ENCODE data around the gene MTCL1.

MTCL1 gene

GRCh38 chr18:8813611-8814010 lies 108.3 kb downstream of the MTCL1 start:
- Histone ChIP-seq H3K4me3 (no peak overlapping the region), H3K27ac (no peak overlapping the region)
- no peak for DNase-seq (ENCODE audit: low spot score)
- TF ChIP-seq, protein P1, sequence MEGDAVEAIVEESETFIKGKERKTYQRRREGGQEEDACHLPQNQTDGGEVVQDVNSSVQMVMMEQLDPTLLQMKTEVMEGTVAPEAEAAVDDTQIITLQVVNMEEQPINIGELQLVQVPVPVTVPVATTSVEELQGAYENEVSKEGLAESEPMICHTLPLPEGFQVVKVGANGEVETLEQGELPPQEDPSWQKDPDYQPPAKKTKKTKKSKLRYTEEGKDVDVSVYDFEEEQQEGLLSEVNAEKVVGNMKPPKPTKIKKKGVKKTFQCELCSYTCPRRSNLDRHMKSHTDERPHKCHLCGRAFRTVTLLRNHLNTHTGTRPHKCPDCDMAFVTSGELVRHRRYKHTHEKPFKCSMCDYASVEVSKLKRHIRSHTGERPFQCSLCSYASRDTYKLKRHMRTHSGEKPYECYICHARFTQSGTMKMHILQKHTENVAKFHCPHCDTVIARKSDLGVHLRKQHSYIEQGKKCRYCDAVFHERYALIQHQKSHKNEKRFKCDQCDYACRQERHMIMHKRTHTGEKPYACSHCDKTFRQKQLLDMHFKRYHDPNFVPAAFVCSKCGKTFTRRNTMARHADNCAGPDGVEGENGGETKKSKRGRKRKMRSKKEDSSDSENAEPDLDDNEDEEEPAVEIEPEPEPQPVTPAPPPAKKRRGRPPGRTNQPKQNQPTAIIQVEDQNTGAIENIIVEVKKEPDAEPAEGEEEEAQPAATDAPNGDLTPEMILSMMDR (IDR thresholded peaks at IDR 0.05) = no peak

GRCh38 chr18:8814206-8814605 lies 108.8 kb downstream of the MTCL1 start:
- TF ChIP-seq, protein P1 (IDR thresholded peaks at IDR 0.05) = no peak
- no peak overlapping the region for H3K27ac ChIP-seq
- no peak overlapping the region for H3K4me3 ChIP-seq
- no peak for DNase-seq (ENCODE audit: low spot score)

DNA sequence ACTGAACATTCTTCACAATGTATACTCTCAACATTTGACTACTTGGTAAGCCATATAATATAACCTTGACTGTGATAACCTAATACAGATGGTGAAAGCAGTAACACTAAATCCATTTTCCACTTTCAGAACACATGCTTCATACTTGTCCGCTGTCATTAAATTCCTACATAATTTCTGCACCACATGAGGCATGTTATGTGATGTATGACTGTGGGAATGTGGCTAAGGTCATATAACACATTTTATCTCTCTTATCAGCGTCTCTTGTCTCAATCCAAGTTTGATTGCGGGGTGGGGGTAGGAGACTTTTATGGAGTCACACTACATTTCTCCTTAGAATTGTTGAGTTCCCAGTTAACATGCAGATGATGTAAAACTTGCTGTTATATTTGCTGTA lies 110.9 kb downstream of the MTCL1 start:
- TF ChIP-seq, protein P1 (IDR thresholded peaks at IDR 0.05) = no peak
- DNase-seq (ENCODE audit: low spot score) = no peak
- no peak overlapping the region for H3K27ac ChIP-seq

DNA sequence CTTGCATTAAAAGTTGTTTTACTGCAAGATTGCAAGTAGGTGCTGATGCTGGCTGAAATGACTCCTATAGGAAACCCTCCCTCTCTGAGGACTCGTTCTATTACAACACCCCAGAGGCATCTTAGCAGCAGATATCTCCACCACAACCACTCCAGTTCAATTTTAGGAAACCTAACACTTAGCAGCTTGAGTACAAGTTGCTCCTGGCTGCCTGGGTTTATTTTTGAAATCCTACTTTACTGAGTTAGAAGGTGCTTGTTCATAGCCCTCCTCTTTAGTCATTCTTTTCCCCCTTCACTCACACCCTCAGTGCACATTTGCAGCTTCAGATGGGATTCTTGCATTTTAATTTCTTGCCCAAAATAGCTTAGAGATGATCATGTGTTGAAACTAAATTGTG lies 111.5 kb downstream of the MTCL1 start:
- no peak for DNase-seq (ENCODE audit: low spot score)
- no peak overlapping the region for H3K4me3 ChIP-seq
- TF ChIP-seq, protein P1 (IDR thresholded peaks at IDR 0.05) = no peak
- no peak overlapping the region for H3K27ac ChIP-seq

More for the DNA sequence above, 110.9 kb downstream of the MTCL1 start:
- H3K4me3 ChIP-seq = no peak overlapping the region

DNA sequence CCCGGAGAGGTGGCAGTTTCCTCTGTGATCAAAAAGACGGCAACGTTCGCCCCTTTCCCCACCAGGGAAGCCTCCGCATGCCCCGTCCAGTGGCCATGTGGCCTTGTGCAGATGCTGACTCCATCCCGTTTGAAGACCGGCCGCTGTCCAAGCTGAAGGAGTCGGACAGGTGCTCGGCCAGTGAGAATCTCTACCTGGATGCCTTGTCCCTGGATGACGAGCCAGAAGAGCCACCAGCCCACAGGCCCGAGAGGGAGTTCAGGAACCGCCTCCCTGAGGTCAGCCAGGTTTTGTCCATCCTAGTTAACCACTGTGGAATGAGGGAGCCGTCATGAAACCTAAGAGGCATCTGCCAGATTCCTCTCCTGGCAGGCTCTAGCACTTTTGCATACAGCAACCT lies 113.6 kb downstream of the MTCL1 start:
- TF ChIP-seq, protein P1 (IDR thresholded peaks at IDR 0.05) = no peak
- no peak for DNase-seq (ENCODE audit: low spot score)

DNA sequence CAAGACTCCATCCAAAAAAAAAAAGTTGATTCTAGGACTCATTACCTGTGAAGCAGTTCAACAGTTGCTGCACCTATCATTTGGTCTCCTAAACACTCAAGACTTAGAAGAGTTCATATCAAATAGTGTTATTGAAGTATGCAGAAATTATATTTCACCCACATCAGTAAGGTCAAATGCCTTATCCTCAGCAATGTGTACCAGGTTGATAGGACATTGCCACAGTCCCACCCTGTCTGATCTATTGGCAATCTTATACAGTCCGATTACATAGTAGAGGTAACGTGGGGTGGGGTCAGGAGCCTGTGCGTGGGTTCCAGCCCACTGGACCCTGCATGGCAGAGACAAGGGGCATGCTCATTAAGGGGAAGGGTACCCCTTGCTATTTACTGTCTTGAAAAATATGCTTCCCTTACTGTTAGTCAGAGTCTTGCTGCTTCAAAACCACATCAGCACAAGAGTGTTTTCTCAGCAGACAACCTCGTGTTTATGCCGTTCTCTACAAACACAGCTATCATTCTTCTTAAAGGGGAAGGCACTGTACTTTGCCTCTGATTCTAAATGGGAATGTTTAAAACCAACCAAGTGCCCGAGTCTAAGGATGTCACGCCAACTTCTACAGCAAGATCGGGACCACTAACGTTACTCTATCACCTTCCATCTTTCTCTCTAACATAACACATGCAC lies 115.2 kb downstream of the MTCL1 start:
- H3K4me3 ChIP-seq = no peak overlapping the region
- TF ChIP-seq, protein P1 (IDR thresholded peaks at IDR 0.05) = no peak
- no peak overlapping the region for H3K27ac ChIP-seq
- no peak for DNase-seq (ENCODE audit: low spot score)

More for the DNA sequence above, 113.6 kb downstream of the MTCL1 start:
- no peak overlapping the region for H3K27ac ChIP-seq
- H3K4me3 ChIP-seq = no peak overlapping the region

DNA sequence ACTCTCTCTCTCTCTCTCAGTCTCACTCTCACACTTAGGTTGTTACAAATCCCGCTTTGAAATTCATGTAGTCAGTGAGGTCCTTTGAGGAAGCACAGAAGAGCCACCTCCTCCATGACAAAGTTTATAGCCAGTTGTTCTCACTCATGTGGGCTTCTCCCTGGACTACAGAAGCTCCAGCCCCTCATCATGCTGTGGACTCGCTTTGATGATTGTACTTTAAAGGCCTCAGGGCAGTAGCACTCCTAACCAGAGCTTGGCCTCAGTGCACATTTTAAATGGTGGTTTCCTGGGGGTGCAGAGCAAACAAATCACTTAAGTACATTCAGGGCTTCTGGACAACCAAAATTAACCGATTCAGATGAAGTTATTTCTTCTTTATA lies 115.7 kb downstream of the MTCL1 start:
- no peak for DNase-seq (ENCODE audit: low spot score)
- TF ChIP-seq, protein P1 (IDR thresholded peaks at IDR 0.05) = no peak
- Histone ChIP-seq H3K27ac (no peak overlapping the region), H3K4me3 (no peak overlapping the region)

Data from coronary artery (tissue), 2 donors.